GM12891 (cell line): ENCODE results near the gene XPOT.

Experiments used
- SPI1 ChIP-seq: IDR thresholded peaks from 2 replicates; pipeline ENCODE4 v1.6.1; 2011; ENCODE audit warnings: low read depth, low read length, control low read depth
- TAF1 ChIP-seq: IDR thresholded peaks from 2 replicates; pipeline ENCODE4 v1.6.1; 2011; ENCODE audit warnings: low read depth, low read length, control low read depth

DNA sequence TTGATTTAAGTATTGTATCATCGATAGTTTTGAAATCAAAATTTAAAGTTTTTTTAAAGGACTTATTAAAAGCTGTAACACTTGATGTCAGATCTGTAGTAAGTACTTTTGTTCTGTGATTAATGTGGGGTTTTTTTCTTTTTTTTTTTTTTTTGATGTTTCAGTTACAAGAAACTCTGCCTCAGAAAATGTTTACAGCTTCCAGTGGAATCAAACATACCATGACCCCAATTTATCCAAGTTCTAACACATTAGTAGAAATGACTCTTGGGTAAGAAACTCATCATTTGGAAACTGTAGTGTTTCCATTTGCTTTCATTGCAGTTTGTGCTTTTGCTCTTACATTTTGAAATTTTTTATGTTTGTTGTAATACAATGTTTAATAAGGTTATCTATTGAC, 93.3 kb downstream of the XPOT start:
- TF ChIP-seq SPI1 (no peak), TAF1 (no peak)
